OCI-LY7 (cell line): ENCODE data around the gene FAM227A. TPM values are rescaled to one million over a fixed set of nuclear protein-coding genes. Genes with fewer than 3 reads are reported as not detected.
"Not testable (repeated sequence)": the region's sequence is repeated elsewhere in the genome, so short reads cannot be mapped to it uniquely, and the experiment has no call there.

Experiments used
- BruUV-seq: library from RNA; stranded (reverse); fragments of 400-500 nt; replicated peaks from 2 replicates; lab custom pipeline; 2021; lab: Mats Ljungman, UMichigan
- CTCF ChIA-PET: fragments of 300-600 bp; sonication (Branson Sonifier 250); formaldehyde crosslinking; loops from one replicate; lab custom pipeline; 2022; ENCODE audit warnings: antibody characterized with exemption; ENCODE audit not compliant: unreplicated experiment; lab: Charles Lee
- POLR2A ChIA-PET: fragments of 300-600 bp; sonication (Branson Sonifier 250); formaldehyde crosslinking; loops from one replicate; lab custom pipeline; 2022; ENCODE audit warnings: antibody characterized with exemption; lab: Charles Lee
- DNase-seq: peaks from one replicate; pipeline ENCODE4 v3.0.0-alpha.2; 2015; ENCODE audit warnings: low spot score
- H2AFZ ChIP-seq: fragments of 200-600 bp; sonication (generic), shearing (Covaris generic); 2 replicates; pipeline ENCODE4 v1.6.1; 2014; ENCODE audit warnings: mild to moderate bottlenecking, antibody characterized with exemption, low read length, moderate library complexity
- H3K27ac ChIP-seq: fragments of 200-600 bp; sonication (generic); 2 replicates; pipeline ENCODE4 v1.5.1; 2014; ENCODE audit warnings: mixed run types, low read depth, mild to moderate bottlenecking, moderate library complexity, low read length, inconsistent platforms; ENCODE audit not compliant: poor library complexity, severe bottlenecking
- H3K36me3 ChIP-seq: fragments of 200-600 bp; sonication (generic); 2 replicates; pipeline ENCODE4 v1.6.1; 2014; ENCODE audit warnings: mild to moderate bottlenecking, antibody characterized with exemption, low read length, moderate library complexity, mixed read lengths; ENCODE audit not compliant: insufficient read depth
- H3K4me1 ChIP-seq: fragments of 200-600 bp; sonication (generic); 2 replicates; pipeline ENCODE4 v1.5.1; 2014; ENCODE audit warnings: mild to moderate bottlenecking, low read length; ENCODE audit not compliant: insufficient read depth, poor library complexity, severe bottlenecking
- H3K4me2 ChIP-seq: fragments of 200-600 bp; sonication (generic); 2 replicates; pipeline ENCODE4 v1.6.1; 2014; ENCODE audit warnings: mild to moderate bottlenecking, low read length
- H3K4me3 ChIP-seq: fragments of 200-600 bp; sonication (generic); 2 replicates; pipeline ENCODE4 v1.5.1; 2014; ENCODE audit warnings: mild to moderate bottlenecking, low read depth, low read length; ENCODE audit not compliant: poor library complexity, severe bottlenecking
- H3K79me2 ChIP-seq: fragments of 200-600 bp; sonication (generic); 2 replicates; pipeline ENCODE4 v1.6.1; 2016; ENCODE audit warnings: low read depth, mild to moderate bottlenecking, low read length, moderate library complexity, mixed read lengths; ENCODE audit not compliant: insufficient read depth
- H3K9me2 ChIP-seq: fragments of 200-600 bp; sonication (generic); 2 replicates; pipeline ENCODE4 v1.6.1; 2016; ENCODE audit warnings: mild to moderate bottlenecking, low read length, mixed read lengths; ENCODE audit not compliant: insufficient read depth
- H3K9me3 ChIP-seq: fragments of 200-600 bp; sonication (generic); 2 replicates; pipeline ENCODE4 v1.6.1; 2014; ENCODE audit warnings: mild to moderate bottlenecking, mixed run types, low read length, mixed read lengths
- H4K20me1 ChIP-seq: fragments of 200-600 bp; sonication (generic); 2 replicates; pipeline ENCODE4 v1.6.1; 2014; ENCODE audit warnings: mild to moderate bottlenecking, antibody characterized with exemption, low read length, moderate library complexity, mixed read lengths; ENCODE audit not compliant: insufficient read depth
- CTCF ChIP-seq: fragments of 200-600 bp; sonication (generic); conservative IDR thresholded peaks from 2 replicates; pipeline ENCODE4 v1.5.1; 2014; ENCODE audit warnings: mild to moderate bottlenecking, antibody characterized with exemption, low read length, moderate library complexity, mixed read lengths
- EZH2phosphoT487 ChIP-seq: fragments of 200-600 bp; sonication (generic); IDR thresholded peaks from 2 replicates; pipeline ENCODE4 v1.6.1; 2018; ENCODE audit warnings: low read depth, borderline replicate concordance, mild to moderate bottlenecking, mixed run types, antibody characterized with exemption, low read length, moderate library complexity, mixed read lengths
- intact Hi-C: fragments of 100-400 bp; cut with micrococcal nuclease; formaldehyde crosslinking; loops from one replicate; pipeline ENCODE4 v1.10.0; 2022; ENCODE audit not compliant: unreplicated experiment
- total RNA-seq, 2 experiments: library from RNA; depleted of rRNA in 1 of 2; stranded (reverse); fragments of >200 nt in 1 of 2; shearing (Covaris generic) in 1 of 2; gene quantifications; 2 replicates each; pipeline ENCODE4 v1.2.3, GENCODE V29; 2014 to 2022

Gene FAM227A
- total RNA-seq, 2 experiments from 2014 or later: 0.16 to 0.57 TPM

- no TSS peak for BruUV-seq
- ChIA-PET POLR2A (no interaction called here), CTCF (no interaction called here)
- no peak overlapping the region for H3K4me2 ChIP-seq
- DNase-seq: no peak
- intact Hi-C loops: no loop called here
- no peak overlapping the region for H3K4me3 ChIP-seq
- 0 out of 2 replicates have a peak, but pooled peaks cover 4% of the 10 kb centered on the region for H4K20me1 ChIP-seq
- H3K36me3 ChIP-seq: no peaks in the 10 kb centered on the region
- TF ChIP-seq EZH2phosphoT487: no peak
- TF ChIP-seq CTCF: no peak
- no peak overlapping the region for H2AFZ ChIP-seq
- no peaks in the 10 kb centered on the region for H3K4me1 ChIP-seq
- H3K79me2 ChIP-seq: no peaks in the 10 kb centered on the region
- H3K27ac ChIP-seq: no peak overlapping the region
- H3K9me2 ChIP-seq: no peaks in the 10 kb centered on the region
- no peaks in the 10 kb centered on the region for H3K9me3 ChIP-seq
Observed at GRCh38 chr22:38649841-38650522, 6.2 kb downstream of the FAM227A start.

GRCh38 chr22:38645430-38645829, 10.8 kb downstream of the FAM227A start:
- Histone ChIP-seq H3K36me3 (no peaks in the 10 kb centered on the region), H3K9me3 (no peaks in the 10 kb centered on the region), H3K4me3 (no peak overlapping the region), H3K79me2 (no peaks in the 10 kb centered on the region), H4K20me1 (0 out of 2 replicates have a peak, but pooled peaks cover 4% of the 10 kb centered on the region), H3K9me2 (no peaks in the 10 kb centered on the region), H3K4me2 (no peak overlapping the region), H3K4me1 (no peaks in the 10 kb centered on the region), H3K27ac (no peak overlapping the region), H2AFZ (no peak overlapping the region)
- BruUV-seq: no TSS peak
- ChIA-PET POLR2A (no interaction called here), CTCF (no interaction called here)
- intact Hi-C loops: no loop called here
- DNase-seq: no peak
- no peak for TF ChIP-seq CTCF
- TF ChIP-seq EZH2phosphoT487: no peak

- CTCF ChIA-PET, DNase-seq, intact Hi-C loops, H4K20me1 ChIP-seq, H3K9me2 ChIP-seq, H3K4me3 ChIP-seq, H3K4me2 ChIP-seq, BruUV-seq, H3K9me3 ChIP-seq, H3K4me1 ChIP-seq, H2AFZ ChIP-seq, H3K36me3 ChIP-seq, H3K79me2 ChIP-seq, H3K27ac ChIP-seq, POLR2A ChIA-PET: not testable (repeated sequence)
Observed at GRCh38 chr22:38644245-38644644, 11.9 kb downstream of the FAM227A start.
